Kidney epithelial cell (primary cell): ENCODE measurements around the gene CDV3. TPM values are rescaled to one million over a fixed set of nuclear protein-coding genes. Genes with fewer than 3 reads are reported as not detected.
"Not testable (repeated sequence)": the region's sequence is repeated elsewhere in the genome, so short reads cannot be mapped to it uniquely, and the experiment has no call there.

Experiments used
- DNase-seq: peaks from one replicate; pipeline ENCODE4 v3.0.0-alpha.2; 2010; ENCODE audit warnings: low read depth
- H3K27me3 ChIP-seq: 2 replicates; pipeline ENCODE4 v1.6.0; 2011; ENCODE audit warnings: low read length; ENCODE audit not compliant: control insufficient read depth, insufficient read depth
- H3K36me3 ChIP-seq: 2 replicates; pipeline ENCODE4 v1.5.1; 2011; ENCODE audit warnings: low read length; ENCODE audit not compliant: control insufficient read depth, insufficient read depth
- H3K4me3 ChIP-seq: 2 replicates; pipeline ENCODE4 v1.5.1; 2011; ENCODE audit warnings: low read depth, mild to moderate bottlenecking, control low read depth, low read length
- CTCF ChIP-seq: IDR thresholded peaks from 2 replicates; pipeline ENCODE4 v1.5.1; 2011; ENCODE audit warnings: mild to moderate bottlenecking, moderate library complexity, low read length, control low read depth, inconsistent platforms; ENCODE audit not compliant: insufficient read depth, poor library complexity, severe bottlenecking
- total RNA-seq: library from RNA; depleted of rRNA; stranded (reverse); fragments of >200 nt; gene quantifications from 2 replicates; pipeline ENCODE4 v1.2.3, GENCODE V29; 2015

The CDV3 gene
- total RNA-seq, 1 donor from 2014 or later: 244 TPM

- Histone ChIP-seq H3K36me3 (no peaks in the 10 kb centered on the region), H3K4me3 (no peak overlapping the region), H3K27me3 (no peaks in the 10 kb centered on the region)
- TF ChIP-seq CTCF: no peak
- DNase-seq: no peak
These were observed 25.9 kb upstream of the CDV3 start for GRCh38 chr3:133547432-133548041.

- H3K27me3 ChIP-seq: no peaks in the 10 kb centered on the region
- TF ChIP-seq CTCF: no peak
- H3K4me3 ChIP-seq: no peak overlapping the region
- H3K36me3 ChIP-seq: no peaks in the 10 kb centered on the region
- no peak for DNase-seq
These were observed 25.4 kb upstream of the CDV3 start for GRCh38 chr3:133548090-133548489.

- TF ChIP-seq CTCF: no peak
- Histone ChIP-seq H3K27me3 (no peaks in the 10 kb centered on the region), H3K4me3 (no peak overlapping the region), H3K36me3 (no peaks in the 10 kb centered on the region)
- DNase-seq: no peak
These were observed 23.9 kb upstream of the CDV3 start for GRCh38 chr3:133549565-133549964.

GRCh38 chr3:133551589-133551988 lies 21.9 kb upstream of the CDV3 start:
- not testable (repeated sequence) for H3K36me3 ChIP-seq, H3K27me3 ChIP-seq, DNase-seq, H3K4me3 ChIP-seq

GRCh38 chr3:133561679-133562078 lies 11.8 kb upstream of the CDV3 start:
- no peaks in the 10 kb centered on the region for H3K27me3 ChIP-seq
- H3K36me3 ChIP-seq: no peaks in the 10 kb centered on the region
- TF ChIP-seq CTCF: no peak
- no peak for DNase-seq
- H3K4me3 ChIP-seq: no peak overlapping the region

GRCh38 chr3:133562376-133562775 lies 11.1 kb upstream of the CDV3 start:
- H3K36me3 ChIP-seq: no peaks in the 10 kb centered on the region
- no peak for DNase-seq
- no peak for TF ChIP-seq CTCF
- no peak overlapping the region for H3K4me3 ChIP-seq
- H3K27me3 ChIP-seq: no peaks in the 10 kb centered on the region
